Omental fat pad (tissue), 4 donors: ENCODE results near the gene NAA15. TPM values are rescaled to one million over a fixed set of nuclear protein-coding genes. Genes with fewer than 3 reads are reported as not detected.
"Not testable (repeated sequence)": the region's sequence is repeated elsewhere in the genome, so short reads cannot be mapped to it uniquely, and the experiment has no call there.

Experiments
- ATAC-seq: fragments of 150-250 bp; one replicate; pipeline ENCODE4 v1.9.1; 2016; ENCODE audit warnings: mild to moderate bottlenecking, moderate library complexity; ENCODE audit not compliant: low FRiP score
- DNase-seq: peaks from one replicate; pipeline ENCODE4 v3.0.0-alpha.2; 2019; ENCODE audit warnings: low spot score
- total RNA-seq, 4 donors: library from RNA; depleted of rRNA; stranded (reverse); fragments of >200 nt; gene quantifications; one replicate each; pipeline ENCODE4 v1.1.0, GENCODE V29; 2016
- TF ChIP-seq, protein P1 (sequence below), 3 donors: fragments of 450-650 bp; IDR thresholded peaks; one replicate each; pipeline ENCODE4 v1.5.1; 2016 to 2017; ENCODE audit warnings: antibody characterized with exemption in 3 of 3, mild to moderate bottlenecking in 3 of 3, moderate library complexity in 2 of 3

NAA15 gene
- total RNA-seq, 4 donors from 2014 or later: 25.7 to 70.9 (median 32.0) TPM

DNA sequence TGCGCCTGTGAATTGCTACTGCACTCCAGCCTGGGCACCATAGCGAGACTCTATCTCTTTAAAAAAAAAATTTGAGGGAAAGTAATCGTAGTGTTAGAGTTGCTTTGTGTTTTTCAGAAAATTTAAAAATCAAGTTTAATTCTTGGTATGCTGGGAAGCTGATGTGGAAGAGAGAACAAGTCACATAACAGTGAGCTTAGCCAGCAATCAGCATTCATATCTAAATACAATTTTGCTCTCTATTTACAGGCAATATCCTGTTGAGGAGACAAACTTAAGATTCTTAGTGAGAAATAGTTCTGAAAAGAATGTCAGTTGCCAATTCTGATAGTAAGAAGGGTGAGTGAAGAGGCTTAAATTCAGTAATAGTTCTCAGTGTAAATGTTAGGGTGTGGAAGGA is 10.6 kb downstream of the NAA15 start:
- no peak for ATAC-seq
- TF ChIP-seq, protein P1, sequence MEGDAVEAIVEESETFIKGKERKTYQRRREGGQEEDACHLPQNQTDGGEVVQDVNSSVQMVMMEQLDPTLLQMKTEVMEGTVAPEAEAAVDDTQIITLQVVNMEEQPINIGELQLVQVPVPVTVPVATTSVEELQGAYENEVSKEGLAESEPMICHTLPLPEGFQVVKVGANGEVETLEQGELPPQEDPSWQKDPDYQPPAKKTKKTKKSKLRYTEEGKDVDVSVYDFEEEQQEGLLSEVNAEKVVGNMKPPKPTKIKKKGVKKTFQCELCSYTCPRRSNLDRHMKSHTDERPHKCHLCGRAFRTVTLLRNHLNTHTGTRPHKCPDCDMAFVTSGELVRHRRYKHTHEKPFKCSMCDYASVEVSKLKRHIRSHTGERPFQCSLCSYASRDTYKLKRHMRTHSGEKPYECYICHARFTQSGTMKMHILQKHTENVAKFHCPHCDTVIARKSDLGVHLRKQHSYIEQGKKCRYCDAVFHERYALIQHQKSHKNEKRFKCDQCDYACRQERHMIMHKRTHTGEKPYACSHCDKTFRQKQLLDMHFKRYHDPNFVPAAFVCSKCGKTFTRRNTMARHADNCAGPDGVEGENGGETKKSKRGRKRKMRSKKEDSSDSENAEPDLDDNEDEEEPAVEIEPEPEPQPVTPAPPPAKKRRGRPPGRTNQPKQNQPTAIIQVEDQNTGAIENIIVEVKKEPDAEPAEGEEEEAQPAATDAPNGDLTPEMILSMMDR (IDR thresholded peaks at IDR 0.05): no peak
- no peak for DNase-seq

DNA sequence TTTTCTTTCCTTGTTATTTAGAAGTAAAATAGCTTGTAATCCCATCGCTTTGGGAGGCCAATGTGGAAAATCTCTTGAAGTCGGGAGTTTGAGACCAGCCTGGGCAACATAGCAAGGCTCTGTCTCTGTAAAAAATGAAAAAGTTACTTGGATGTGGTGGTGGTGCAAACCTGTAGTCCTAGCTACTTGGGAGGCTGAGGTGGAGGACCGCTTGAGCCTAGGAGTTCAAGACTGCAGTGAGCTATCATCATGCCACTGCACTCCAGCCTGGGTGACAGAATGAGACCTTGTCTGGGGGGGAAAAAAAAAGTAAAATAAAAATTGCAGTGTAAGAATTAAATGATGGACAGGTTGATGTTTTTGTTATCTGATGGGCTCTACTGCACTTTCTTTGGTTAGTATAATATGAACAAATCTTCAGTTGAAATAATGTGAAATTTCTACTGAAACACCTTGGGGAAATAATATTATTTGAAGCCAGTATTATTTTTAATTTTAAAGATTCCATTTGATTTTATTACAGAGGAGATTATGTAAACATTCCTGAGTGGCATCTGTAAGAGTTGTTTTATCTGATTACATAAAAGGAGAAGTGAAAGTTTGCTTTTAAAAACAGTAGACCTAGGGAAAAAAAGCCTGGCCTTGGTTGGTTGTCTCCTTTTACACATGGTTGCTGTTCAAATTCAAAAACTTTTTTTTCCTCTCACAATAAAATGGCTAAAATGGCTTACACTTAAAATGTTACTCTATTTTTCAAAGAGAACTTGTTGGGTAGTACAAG is 11.4 kb downstream of the NAA15 start:
- ATAC-seq: no peak

GRCh38 chr4:139313414-139313813 is 12.1 kb downstream of the NAA15 start:
- not testable (repeated sequence) for DNase-seq, ATAC-seq

More for the DNA sequence above, 11.4 kb downstream of the NAA15 start:
- no peak for DNase-seq
- TF ChIP-seq, protein P1 (IDR thresholded peaks at IDR 0.05): no peak

GRCh38 chr4:139314047-139314800 is 12.9 kb downstream of the NAA15 start:
- TF ChIP-seq, protein P1 (IDR thresholded peaks at IDR 0.05): no peak
- DNase-seq: no peak
- ATAC-seq: no peak

- ATAC-seq: no peak
- DNase-seq: no peak
- TF ChIP-seq, protein P1 (IDR thresholded peaks at IDR 0.05): no peak
Observed at GRCh38 chr4:139315221-139315675, 13.9 kb downstream of the NAA15 start.

- ATAC-seq (no peak), DNase-seq (no peak)
- TF ChIP-seq, protein P1 (IDR thresholded peaks at IDR 0.05): no peak
Observed at GRCh38 chr4:139316733-139317132, 15.4 kb downstream of the NAA15 start.

GRCh38 chr4:139317635-139318034 is 16.3 kb downstream of the NAA15 start:
- DNase-seq (no peak), ATAC-seq (no peak)
- TF ChIP-seq, protein P1 (IDR thresholded peaks at IDR 0.05): no peak
